Mesothelial cell of epicardium (in vitro differentiated cells): ENCODE data around the gene ZIM2. TPM values are rescaled to one million over a fixed set of nuclear protein-coding genes. Genes with fewer than 3 reads are reported as not detected.

Source experiments
- DNase-seq, 2 experiments: peaks; one replicate each; pipeline ENCODE4 v3.0.0; 2021; ENCODE audit warnings: low spot score in 2 of 2; ENCODE audit not compliant: unreplicated experiment in 2 of 2
- H3K27ac Mint-ChIP-seq: 2 replicates; pipeline ENCODE4 v1.8.0; 2021; ENCODE audit warnings: mixed read lengths
- H3K27me3 Mint-ChIP-seq: 2 replicates; pipeline ENCODE4 v1.8.0; 2021; ENCODE audit warnings: low read depth, mixed read lengths
- H3K36me3 Mint-ChIP-seq: 2 replicates; pipeline ENCODE4 v1.8.0; 2021; ENCODE audit warnings: mixed read lengths
- H3K4me1 Mint-ChIP-seq: 2 replicates; pipeline ENCODE4 v1.8.0; 2021; ENCODE audit warnings: mixed read lengths
- H3K4me3 Mint-ChIP-seq: 2 replicates; pipeline ENCODE4 v1.8.0; 2021; ENCODE audit warnings: mild to moderate bottlenecking, moderate library complexity, mixed read lengths
- H3K9me3 Mint-ChIP-seq: 2 replicates; pipeline ENCODE4 v1.8.0; 2021; ENCODE audit warnings: mixed read lengths
- total RNA-seq: library from RNA; stranded (reverse); gene quantifications from 3 replicates; pipeline ENCODE4 v1.2.1, GENCODE V29; 2021
- TF ChIP-seq, protein P1 (sequence below): fragments of 200-600 bp; sonication (generic); IDR thresholded peaks from one replicate; pipeline ENCODE4 v1.5.0; 2021; ENCODE audit warnings: antibody characterized with exemption; ENCODE audit not compliant: unreplicated experiment

The ZIM2 gene
- total RNA-seq, 1 donor from 2014 or later: not detected

DNA sequence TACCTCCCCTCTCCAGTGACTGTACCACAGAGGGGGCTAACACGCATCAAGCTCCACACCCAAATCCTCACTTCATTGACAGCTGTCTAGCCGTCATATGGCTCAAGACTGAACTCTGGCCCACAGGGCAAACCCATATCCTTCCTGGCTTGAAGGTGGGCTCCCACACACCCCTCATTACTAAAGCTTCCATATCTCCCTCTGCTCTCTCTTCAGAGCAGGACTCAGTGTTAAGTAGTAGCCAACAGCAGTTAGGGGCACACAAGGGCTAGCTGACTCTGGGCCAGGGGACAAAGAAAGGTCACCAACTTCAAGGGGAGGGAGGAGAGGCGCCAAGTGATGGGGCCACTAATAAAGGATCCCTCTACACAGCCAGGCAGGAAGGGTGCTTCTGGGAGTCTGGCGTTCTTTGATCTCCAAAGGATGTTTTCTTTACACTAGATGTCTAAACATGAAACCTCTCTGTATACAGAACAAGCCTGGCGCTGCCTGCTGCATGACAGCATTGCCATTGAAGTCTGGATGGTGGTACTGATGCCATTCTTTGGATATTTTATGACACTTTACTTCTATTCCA lies 8.1 kb downstream of the ZIM2 start:
- Mint-ChIP-seq H3K4me3 (no peak overlapping the region), H3K36me3 (peaks cover 6% of the 10 kb centered on the region), H3K27ac (no peak overlapping the region), H3K9me3 (peaks cover 78% of the 10 kb centered on the region), H3K4me1 (no peaks in the 10 kb centered on the region), H3K27me3 (no peaks in the 10 kb centered on the region)
- DNase-seq: no peak
- TF ChIP-seq, protein P1, sequence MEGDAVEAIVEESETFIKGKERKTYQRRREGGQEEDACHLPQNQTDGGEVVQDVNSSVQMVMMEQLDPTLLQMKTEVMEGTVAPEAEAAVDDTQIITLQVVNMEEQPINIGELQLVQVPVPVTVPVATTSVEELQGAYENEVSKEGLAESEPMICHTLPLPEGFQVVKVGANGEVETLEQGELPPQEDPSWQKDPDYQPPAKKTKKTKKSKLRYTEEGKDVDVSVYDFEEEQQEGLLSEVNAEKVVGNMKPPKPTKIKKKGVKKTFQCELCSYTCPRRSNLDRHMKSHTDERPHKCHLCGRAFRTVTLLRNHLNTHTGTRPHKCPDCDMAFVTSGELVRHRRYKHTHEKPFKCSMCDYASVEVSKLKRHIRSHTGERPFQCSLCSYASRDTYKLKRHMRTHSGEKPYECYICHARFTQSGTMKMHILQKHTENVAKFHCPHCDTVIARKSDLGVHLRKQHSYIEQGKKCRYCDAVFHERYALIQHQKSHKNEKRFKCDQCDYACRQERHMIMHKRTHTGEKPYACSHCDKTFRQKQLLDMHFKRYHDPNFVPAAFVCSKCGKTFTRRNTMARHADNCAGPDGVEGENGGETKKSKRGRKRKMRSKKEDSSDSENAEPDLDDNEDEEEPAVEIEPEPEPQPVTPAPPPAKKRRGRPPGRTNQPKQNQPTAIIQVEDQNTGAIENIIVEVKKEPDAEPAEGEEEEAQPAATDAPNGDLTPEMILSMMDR: no peak

DNA sequence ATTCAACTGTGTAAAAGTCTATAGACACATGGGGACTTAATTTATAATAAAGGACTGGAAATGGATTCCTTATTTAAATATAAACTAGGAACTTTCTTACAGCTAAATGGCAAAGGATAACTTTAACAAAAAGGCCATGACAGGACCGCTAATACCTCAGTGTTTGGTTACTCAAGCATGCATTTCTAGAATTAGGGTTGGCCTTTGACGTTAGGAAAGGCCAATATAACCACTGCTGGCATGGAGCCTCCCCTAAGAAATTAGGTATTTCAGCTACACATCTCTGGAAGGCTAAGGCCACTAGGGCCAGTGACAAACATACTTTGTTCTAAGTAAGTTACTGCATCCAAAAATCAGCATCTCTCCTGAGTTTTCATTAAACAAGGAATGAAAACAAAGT lies 9.3 kb downstream of the ZIM2 start:
- Mint-ChIP-seq H3K27me3 (no peaks in the 10 kb centered on the region), H3K4me1 (no peaks in the 10 kb centered on the region), H3K36me3 (peaks cover 3% of the 10 kb centered on the region), H3K4me3 (no peak overlapping the region), H3K27ac (no peak overlapping the region), H3K9me3 (peaks cover 82% of the 10 kb centered on the region)
- TF ChIP-seq, protein P1: no peak
- DNase-seq: no peak

DNA sequence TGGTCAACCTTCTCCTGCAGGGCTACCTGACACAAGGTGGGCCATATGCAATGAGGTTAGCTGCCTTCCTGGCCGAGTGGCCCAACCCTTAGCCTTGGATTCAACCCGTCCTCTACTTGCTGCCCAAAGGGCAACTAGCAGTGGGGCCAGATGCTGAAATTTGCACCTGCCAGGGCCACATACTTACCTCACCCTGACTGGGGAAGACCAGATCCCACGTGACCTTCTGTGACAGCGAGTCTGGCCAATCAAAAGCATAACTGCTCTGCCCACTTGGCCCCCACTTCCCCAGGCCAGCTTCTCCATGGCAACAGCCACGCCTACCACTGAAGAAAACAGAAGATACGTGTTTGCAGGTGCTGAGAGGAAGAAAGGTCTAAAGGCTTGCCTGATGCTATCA lies 10.9 kb downstream of the ZIM2 start:
- H3K4me1 Mint-ChIP-seq: no peaks in the 10 kb centered on the region
- H3K4me3 Mint-ChIP-seq: no peak overlapping the region
- H3K27ac Mint-ChIP-seq: no peak overlapping the region
- H3K27me3 Mint-ChIP-seq: no peaks in the 10 kb centered on the region
- peaks cover 81% of the 10 kb centered on the region for H3K9me3 Mint-ChIP-seq
- peaks cover 3% of the 10 kb centered on the region for H3K36me3 Mint-ChIP-seq
- TF ChIP-seq, protein P1: no peak
- no peak for DNase-seq

DNA sequence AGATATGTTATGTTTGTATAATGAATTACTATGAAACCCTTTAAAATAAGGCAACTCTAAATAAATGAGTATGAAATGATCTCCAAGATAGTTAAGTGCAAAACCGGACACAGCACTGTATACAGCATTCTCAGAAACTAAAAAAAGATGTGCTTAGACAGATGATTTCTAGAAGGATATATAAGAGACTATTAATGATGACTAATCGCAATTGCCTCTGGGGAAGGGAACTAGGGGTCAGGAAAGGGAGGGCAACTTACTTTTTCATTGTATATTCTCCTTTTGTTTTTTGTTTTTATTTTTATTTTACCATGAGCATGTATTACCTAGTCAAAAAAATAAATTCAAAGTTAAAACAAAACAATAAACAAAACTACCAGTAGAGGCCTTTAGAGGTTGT lies 12.8 kb downstream of the ZIM2 start:
- Mint-ChIP-seq H3K9me3 (peaks cover 77% of the 10 kb centered on the region), H3K4me1 (no peaks in the 10 kb centered on the region), H3K36me3 (no peaks in the 10 kb centered on the region), H3K27ac (no peak overlapping the region), H3K4me3 (no peak overlapping the region), H3K27me3 (no peaks in the 10 kb centered on the region)
- TF ChIP-seq, protein P1: no peak
- no peak for DNase-seq

DNA sequence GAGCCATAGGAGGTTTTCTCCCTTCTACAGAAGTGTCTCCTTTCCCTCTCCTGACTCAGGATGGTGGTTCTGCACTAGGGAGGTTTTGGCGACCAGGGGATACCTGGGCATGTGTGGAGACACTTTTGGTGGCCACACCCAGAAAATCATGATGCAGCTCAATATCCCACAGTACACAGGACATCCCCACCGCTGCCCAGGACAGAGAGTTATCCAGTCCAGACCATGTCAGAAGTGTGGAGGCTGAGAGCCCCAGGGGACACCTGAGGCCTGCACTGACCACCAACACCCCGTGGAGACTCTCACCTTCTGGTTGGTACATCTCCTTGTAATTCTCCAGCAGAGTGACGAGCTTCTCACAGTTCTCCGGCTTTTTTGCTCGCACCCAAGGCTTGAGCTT lies 16.6 kb downstream of the ZIM2 start:
- no peak for DNase-seq
- no peaks in the 10 kb centered on the region for H3K27me3 Mint-ChIP-seq
- peaks cover 2% of the 10 kb centered on the region for H3K36me3 Mint-ChIP-seq
- TF ChIP-seq, protein P1: no peak
- peaks cover 86% of the 10 kb centered on the region for H3K9me3 Mint-ChIP-seq
- no peak overlapping the region for H3K4me3 Mint-ChIP-seq
- H3K4me1 Mint-ChIP-seq: no peaks in the 10 kb centered on the region
- no peak overlapping the region for H3K27ac Mint-ChIP-seq

DNA sequence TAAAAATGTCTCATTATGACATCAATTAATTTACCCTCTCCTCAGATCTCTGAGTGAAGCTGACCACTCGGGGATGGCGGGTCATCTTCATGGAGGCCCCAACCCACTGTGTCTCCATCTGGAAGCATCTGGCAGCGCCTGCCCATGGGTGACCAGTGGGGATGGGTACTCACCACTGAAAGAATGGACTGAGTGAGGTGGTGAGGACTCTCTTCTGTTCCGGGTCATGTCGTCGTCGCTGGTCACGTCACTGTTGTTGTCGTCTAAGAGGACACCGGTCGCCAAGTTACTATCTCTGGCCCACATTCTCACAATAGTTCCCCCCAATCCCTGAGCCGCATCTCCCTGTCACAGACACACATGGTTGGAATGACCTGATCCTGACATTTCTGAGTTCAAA lies 17.1 kb downstream of the ZIM2 start:
- H3K4me1 Mint-ChIP-seq: no peaks in the 10 kb centered on the region
- peaks cover 91% of the 10 kb centered on the region for H3K9me3 Mint-ChIP-seq
- TF ChIP-seq, protein P1: no peak
- DNase-seq: no peak
- H3K27ac Mint-ChIP-seq: no peak overlapping the region
- H3K4me3 Mint-ChIP-seq: no peak overlapping the region
- peaks cover 2% of the 10 kb centered on the region for H3K36me3 Mint-ChIP-seq
- H3K27me3 Mint-ChIP-seq: no peaks in the 10 kb centered on the region
